HG03135 (cell line): ENCODE measurements around the gene CDKN2AIPNL.
A peak's percentile ranks its signal among the peaks of the same experiment; 100 is the strongest.
"Not testable (repeated sequence)": the region's sequence is repeated elsewhere in the genome, so short reads cannot be mapped to it uniquely, and the experiment has no call there.

Experiments
- ATAC-seq: cut with Tn5 transposase; IDR thresholded peaks from one replicate; pipeline ENCODE4 v1.9.1; 2021; ENCODE audit warnings: mild to moderate bottlenecking, moderate library complexity; ENCODE audit not compliant: unreplicated experiment

CDKN2AIPNL gene

GRCh38 chr5:134438721-134439123 lies 27.0 kb upstream of the CDKN2AIPNL start:
- no peak for ATAC-seq

DNA sequence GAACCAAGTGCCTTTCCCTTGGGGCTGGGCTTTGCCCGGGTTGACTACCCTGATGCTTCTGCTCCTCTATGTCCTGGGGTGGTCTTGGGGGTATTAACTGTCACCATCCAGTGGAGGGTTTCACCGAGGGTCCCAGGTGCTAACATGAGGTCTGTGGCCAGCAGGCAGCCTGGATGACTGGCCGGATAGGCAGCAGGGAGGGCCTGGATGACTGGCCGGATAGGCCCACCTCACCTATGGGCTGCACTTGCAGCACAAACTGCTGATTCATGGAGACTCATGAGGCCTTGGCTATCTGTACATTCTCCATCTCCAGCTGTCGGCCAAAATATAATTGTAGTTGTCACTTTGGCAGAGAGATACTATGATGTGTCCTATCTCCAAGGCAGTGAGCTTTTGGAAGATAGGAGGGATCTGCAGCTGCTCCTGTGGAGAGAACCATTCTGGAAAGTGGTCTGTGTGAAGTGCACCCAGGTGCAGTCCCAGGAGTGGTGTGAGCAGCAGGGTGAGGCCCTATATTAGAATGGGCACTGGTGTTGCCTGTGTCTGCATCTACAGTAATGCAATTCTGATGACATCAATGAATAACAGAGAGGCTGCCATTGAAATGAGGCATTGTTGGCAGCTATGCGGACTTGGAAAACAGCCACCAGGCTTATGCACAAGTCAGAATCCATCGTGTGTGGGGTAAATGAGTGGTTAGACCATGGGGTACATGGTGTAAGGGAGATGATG lies 26.3 kb upstream of the CDKN2AIPNL start:
- ATAC-seq = no peak

DNA sequence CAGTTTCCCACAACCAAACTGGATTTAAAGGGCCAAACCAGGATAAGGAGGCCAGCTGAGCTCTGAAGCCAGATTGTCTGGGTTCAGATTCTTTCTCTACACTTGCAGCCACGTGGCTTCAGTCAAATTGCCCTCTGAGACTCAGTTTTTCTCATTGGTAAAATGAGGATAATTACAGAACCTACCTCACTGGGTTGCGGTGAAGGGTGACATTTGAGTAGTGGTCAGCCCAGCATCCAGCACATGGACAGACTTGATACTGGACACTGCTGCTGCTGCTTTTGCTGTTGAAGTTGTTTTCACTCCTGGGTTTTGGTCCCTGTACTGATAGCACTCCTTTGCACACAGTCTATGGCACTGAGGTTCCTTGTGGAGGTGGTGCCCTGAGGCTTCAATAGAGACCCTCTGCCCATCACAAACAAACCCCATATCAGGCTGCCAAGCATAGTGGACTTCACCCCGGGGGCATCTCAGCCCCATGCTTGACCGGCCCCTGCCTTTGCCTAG lies 25.7 kb upstream of the CDKN2AIPNL start:
- ATAC-seq = no peak

DNA sequence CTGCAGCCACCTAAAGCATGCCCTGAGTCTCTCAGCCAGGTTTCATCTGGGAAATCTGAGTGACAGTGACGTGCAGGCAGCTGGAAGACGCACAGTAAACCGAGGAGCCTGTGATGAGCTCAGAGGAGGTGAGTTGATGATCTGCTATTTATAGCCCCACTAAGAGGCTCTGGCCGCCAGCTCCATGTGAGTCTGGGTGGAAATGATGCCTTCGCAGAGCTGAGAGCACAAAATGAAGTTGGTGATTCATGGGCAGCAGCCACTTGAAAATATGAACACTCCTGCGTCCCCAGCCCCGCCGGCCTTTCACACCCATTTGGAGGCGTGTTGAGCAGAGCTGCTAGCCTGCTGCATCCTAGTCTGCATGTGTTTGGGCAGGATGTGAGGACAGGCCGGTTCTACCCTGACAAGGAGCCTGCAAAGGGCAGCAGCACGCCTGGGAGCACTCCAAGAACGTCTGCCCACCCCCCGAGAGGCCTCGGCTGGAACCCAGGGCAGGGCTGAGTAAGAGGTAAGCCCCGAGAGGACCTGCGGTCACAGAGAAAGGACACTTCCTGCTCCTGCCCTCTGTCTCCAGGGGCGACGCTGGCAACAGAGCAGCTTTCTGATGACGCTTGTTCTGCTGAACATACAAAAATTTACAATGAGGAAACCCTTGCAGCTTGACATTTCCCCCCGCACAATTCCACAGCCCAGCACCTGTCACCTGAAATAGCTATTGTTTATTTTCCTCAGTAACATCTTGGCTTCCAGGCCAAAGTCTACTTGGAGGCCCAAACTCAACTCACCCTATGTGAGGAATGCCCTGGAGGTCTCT lies 25.1 kb upstream of the CDKN2AIPNL start:
- ATAC-seq = peak; percentile 91

GRCh38 chr5:134435560-134435959 lies 23.9 kb upstream of the CDKN2AIPNL start:
- ATAC-seq = no peak

GRCh38 chr5:134432677-134433359 lies 21.1 kb upstream of the CDKN2AIPNL start:
- no peak for ATAC-seq

- ATAC-seq = no peak
These were observed 20.5 kb upstream of the CDKN2AIPNL start for GRCh38 chr5:134432174-134432573.

DNA sequence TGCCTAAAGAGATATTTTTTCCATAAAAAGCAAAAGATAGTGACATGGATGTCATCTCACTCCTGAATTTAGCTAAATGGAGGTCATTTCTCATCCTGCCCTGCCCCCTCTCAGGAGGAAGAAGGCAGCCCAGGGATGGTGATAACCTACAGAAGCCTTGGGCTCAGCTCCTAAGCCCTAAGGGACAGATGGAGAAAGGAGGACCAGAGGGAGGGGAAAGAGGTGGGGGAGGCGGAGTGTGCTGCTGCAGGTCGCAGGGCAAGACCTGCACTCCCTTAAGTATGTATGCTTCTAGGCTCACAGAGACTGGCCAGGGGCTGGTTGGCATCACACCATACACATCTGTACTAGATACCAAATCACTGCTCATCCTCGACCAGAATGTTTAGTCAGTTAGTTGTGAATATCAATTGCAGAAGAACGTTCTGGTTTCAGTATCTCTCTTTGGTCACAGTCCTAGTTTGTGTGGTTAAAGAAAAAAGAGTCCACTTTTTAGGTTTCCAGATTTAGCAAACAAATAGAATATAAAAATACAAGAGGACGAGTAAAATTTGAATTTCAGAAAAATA lies 18.4 kb upstream of the CDKN2AIPNL start:
- ATAC-seq = no peak

DNA sequence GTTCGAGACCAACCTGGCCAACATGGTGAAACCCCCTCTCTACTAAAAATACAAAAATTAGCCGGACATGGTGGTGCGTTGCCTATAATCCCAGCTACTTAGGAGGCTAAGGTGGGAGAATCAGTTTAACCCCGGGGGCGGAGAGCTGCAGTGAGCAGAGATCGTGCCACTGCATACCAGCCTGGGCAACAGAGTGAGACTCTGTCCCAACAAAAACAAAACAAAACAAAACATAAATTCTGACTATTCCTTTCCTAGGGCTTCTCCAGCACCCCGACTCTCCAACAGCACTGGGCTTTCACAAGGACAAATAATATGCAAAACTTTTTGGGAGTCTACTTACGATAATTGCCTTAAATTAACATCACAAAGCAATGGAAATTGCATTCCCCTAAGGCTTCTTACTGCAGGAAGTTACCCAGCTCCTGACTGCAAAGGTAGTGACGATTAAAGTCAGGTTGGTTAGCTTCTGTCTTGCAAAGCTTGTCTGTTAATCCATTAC lies 15.9 kb upstream of the CDKN2AIPNL start:
- no peak for ATAC-seq

GRCh38 chr5:134426361-134426760 lies 14.7 kb upstream of the CDKN2AIPNL start:
- ATAC-seq = no peak

- ATAC-seq = no peak
These were observed 11.7 kb upstream of the CDKN2AIPNL start for GRCh38 chr5:134423376-134423775.

- no peak for ATAC-seq
These were observed 11.2 kb upstream of the CDKN2AIPNL start for GRCh38 chr5:134422791-134423365.

DNA sequence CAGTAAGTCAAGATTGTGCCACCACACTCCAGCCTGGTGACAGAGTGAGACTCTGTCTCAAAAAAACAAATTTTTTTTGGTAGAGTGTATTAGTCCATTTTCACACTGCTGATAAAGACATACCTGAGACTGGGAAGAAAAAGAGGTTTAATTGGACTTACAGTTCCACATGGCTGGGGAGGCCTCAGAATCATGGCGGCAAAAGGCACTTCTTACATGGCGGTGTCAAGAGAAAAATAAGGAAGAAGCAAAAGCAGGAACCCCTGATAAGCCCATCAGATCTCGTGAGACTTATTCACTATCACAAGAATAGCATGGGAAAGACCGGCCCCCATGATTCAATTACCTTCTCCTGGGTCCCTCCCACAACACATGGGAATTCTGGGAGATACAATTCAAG lies 9.4 kb upstream of the CDKN2AIPNL start:
- ATAC-seq = not testable (repeated sequence)

GRCh38 chr5:134420343-134420742 lies 8.7 kb upstream of the CDKN2AIPNL start:
- no peak for ATAC-seq

DNA sequence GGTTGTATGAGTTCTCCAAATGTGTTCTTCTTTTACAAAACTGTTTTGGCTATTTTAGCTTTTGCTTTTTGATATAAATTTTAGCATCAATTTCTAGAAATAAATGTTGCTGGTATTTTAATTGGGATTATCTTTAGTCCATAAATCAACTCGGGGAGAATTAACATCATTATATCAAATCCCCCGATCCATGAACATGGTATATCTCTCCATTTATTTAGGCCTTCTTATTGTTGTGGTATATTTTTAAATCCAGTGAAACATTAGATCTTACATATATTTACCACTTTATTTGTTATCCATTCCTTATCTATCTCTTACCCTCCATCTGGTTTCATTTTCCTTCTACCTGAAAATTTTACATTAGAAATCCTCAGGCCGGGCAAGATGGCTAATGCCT lies 7.3 kb upstream of the CDKN2AIPNL start:
- ATAC-seq = no peak

DNA sequence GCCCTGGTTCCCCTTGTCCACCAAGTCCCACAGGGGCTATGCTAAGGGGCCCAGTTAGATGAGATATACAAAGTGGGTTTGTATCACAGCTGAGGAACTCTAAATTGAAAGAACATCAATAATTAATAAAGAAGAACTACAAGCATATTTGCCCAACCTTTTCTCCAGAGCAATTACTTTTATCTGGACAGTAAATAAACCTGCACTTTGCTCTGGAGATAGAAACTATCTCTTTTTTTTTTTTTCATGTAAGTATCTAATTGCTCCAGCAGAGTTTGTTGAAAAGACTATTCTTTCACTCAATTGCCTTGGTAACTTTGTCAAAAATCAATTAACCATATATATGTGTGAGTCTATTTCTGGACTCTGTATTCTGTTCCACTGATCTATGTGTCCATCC lies 6.0 kb upstream of the CDKN2AIPNL start:
- no peak for ATAC-seq

DNA sequence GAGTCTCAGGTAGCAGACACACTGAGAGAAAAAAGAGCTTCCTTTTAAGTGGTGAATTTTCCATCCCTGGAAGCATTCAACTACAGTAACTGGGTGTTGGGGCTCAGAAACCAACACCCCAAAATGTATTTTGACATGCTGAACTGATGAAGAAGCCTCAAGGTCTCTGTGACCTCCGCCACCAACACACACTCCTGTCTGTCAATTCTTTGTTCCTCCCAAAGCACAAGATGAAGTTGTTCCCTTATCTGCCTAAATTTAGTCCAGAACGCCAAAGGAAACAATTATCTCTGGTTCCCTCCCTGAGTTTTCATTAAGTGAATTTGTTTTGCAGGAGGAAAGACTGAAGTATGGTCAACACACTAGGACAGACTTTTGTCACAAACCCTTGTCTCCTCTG lies 1.4 kb upstream of the CDKN2AIPNL start:
- no peak for ATAC-seq

GRCh38 chr5:134411228-134411545 lies 494 bp downstream of the CDKN2AIPNL start:
- ATAC-seq = no peak

DNA sequence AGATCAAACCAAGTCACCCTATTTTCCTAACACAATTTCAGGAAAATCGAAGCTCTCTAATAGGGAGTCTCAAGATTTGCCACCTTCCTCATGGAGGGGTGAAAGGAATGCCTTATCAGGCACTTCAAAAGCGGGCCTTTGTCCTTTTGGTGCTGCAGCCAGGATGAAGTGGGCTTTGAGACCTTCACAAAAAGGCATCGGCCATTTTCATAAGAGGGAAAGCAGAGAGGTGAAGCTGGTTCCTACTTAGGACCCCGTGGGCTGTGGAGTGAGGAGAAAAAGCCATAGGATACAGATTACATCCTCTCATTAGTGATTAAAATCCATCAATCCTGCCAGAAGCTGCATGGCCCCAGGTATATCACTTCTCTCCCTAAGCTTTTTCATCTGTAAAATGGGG lies 859 bp downstream of the CDKN2AIPNL start:
- no peak for ATAC-seq

DNA sequence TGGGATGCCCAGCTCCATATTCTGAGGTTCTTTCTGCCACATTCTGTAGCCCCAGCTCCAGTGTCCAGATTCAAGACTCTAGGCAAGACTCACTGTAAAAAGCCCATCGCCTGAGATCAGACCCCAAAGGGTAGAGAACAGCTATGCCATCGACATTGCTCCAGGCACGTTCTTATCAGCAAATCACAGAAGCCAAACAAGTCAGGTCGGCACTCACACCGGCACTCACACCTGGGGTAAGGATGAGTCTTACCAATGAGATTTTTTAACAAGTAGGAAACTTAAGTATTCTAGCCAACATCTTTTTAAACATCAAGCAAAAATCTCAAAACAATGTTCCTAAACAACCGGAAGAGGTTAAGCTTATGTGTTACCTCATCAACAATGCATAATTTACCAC lies 2.4 kb downstream of the CDKN2AIPNL start:
- no peak for ATAC-seq

- no peak for ATAC-seq
These were observed 5.3 kb downstream of the CDKN2AIPNL start for GRCh38 chr5:134406390-134406789.
